Measurements from ENCODE around the gene ARSI. TPM values are rescaled to one million over a fixed set of nuclear protein-coding genes. Genes with fewer than 3 reads are reported as not detected.

The ARSI gene
- total RNA-seq, 1 donor, result 1.5 TPM

DNA sequence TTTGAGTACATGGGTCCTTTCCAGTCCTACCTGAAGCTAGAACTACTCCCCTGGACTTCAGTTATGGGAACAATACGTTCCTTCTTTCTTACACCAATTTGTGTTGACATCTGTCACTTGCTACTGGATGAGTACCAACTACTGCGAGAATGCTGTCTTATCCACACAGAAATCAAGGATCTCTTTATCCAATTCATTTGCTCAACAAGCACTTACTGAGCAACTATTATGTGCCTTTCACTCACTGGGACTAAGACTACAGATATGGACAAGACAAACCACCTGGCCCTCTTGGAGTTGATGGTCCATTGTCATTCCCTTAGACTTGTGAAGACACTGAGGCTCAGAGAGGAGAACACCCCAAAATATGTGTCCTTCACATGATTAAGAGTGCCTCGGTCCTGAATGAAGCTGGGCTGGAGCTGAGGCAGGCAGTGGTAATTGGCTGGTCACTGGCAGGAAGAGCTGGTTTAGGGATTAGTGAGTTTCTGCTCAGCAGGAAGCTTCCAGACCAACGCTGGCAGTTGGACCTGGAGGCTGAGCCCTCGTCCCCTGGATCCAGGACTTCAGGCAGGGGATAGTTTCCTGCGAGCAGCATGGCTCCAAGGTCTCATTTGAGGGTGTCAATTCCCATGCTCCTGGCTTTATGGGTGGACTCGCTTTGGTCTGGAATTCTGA is 8.4 kb upstream of the ARSI start:
- H3K4me3 ChIP-seq (ENCODE audit: low read depth, low read length), result no peak overlapping the region
- no peak for TF ChIP-seq CTCF (IDR thresholded peaks at IDR 0.05; ENCODE audit: insufficient read depth, low read length)
- no peak for DNase-seq (ENCODE audit: low read depth)

- no peak for TF ChIP-seq CTCF (IDR thresholded peaks at IDR 0.05; ENCODE audit: insufficient read depth, low read length)
- no peak for DNase-seq (ENCODE audit: low read depth)
Observed at GRCh38 chr5:150310246-150310645, 7.5 kb upstream of the ARSI start.

DNA sequence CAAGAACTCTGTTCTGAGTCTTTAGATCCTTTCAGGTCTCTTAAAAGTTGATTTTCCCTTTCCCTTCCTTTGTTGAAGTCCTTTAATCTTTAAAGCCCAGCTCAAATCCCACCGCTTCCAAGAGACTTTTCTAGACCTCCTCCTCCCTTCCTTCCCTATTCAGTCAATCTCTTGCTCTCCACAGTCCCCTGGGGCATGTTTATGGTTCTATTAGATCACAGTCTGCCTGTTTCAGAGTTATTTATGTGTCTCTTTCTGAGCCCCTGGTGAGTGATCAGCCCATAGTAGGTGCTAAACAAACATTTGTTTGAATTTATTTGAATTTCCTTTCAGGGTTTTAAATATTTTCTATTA is 7.2 kb upstream of the ARSI start:
- no peak for DNase-seq (ENCODE audit: low read depth)
- TF ChIP-seq CTCF (IDR thresholded peaks at IDR 0.05; ENCODE audit: insufficient read depth, low read length), result no peak
- no peak overlapping the region for H3K4me3 ChIP-seq (ENCODE audit: low read depth, low read length)

More at GRCh38 chr5:150310246-150310645, 7.5 kb upstream of the ARSI start:
- H3K4me3 ChIP-seq (ENCODE audit: low read depth, low read length), result no peak overlapping the region

GRCh38 chr5:150309101-150309885 is 6.6 kb upstream of the ARSI start:
- H3K4me3 ChIP-seq (ENCODE audit: low read depth, low read length), result no peak overlapping the region
- DNase-seq (ENCODE audit: low read depth), result no peak
- no peak for TF ChIP-seq CTCF (IDR thresholded peaks at IDR 0.05; ENCODE audit: insufficient read depth, low read length)

DNA sequence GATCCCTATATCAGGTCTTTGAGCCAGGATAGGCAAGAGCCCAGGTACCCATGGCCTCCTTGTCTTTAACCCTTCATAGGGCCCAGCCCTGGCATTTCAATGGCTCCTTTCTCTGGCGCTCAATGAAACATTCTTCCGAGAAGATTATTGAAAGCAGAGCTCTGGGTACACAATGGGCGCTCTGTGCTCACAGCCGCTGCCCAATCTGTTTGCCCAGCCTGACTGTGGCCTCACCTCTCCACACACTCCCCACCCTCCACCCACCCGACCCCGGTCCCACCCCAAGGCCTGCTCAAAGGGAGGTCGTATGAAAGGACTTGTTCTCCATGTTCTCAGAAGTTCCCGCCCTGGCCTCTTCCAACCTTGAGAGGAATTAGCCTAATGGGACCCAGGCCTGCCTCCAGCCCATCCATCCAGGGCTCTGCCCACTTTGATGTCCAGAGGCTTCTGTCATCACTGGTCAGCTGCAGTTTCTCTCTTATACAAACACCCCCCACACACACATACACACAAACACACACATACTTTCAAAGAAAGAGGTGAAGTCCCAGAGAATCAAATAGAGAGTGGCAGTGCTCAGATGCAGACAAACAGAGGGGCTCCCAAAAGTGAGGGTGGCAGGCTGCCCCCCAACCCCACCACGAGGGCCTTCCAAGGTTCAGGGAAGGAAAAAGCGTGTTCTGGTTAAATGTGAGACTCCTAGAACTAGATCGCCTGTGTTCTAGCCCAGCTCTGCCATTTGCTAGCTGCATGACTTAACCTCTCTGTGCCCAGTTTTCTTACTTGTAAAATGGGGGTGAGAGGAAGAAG is 5.1 kb upstream of the ARSI start:
- no peak for DNase-seq (ENCODE audit: low read depth)
- no peak overlapping the region for H3K4me3 ChIP-seq (ENCODE audit: low read depth, low read length)
- TF ChIP-seq CTCF (IDR thresholded peaks at IDR 0.05; ENCODE audit: insufficient read depth, low read length), result no peak

DNA sequence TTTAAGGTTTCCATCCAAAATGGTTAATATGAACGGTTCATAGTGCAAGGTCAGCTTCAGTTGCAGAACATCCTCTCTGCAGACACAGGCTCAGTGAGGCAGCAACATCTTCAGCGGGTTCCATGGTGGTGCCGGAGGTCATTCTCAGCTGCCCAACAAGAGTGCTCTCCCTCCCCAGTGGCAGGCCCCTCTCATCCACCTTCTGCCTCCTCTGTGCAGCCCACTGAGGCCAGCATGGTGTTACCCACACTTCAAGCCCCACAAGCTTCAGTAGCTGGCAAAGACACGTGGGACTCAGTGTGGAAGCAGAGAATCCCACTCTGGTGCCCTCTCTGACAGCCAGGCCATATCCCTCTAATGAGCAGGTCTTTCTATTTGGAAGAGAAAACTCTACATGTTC is 4.1 kb upstream of the ARSI start:
- DNase-seq (ENCODE audit: low read depth), result no peak
- no peak for TF ChIP-seq CTCF (IDR thresholded peaks at IDR 0.05; ENCODE audit: insufficient read depth, low read length)

More for the DNA sequence above, 4.1 kb upstream of the ARSI start:
- no peak overlapping the region for H3K4me3 ChIP-seq (ENCODE audit: low read depth, low read length)
